Measurements from ENCODE around the gene NLE1.

DNA sequence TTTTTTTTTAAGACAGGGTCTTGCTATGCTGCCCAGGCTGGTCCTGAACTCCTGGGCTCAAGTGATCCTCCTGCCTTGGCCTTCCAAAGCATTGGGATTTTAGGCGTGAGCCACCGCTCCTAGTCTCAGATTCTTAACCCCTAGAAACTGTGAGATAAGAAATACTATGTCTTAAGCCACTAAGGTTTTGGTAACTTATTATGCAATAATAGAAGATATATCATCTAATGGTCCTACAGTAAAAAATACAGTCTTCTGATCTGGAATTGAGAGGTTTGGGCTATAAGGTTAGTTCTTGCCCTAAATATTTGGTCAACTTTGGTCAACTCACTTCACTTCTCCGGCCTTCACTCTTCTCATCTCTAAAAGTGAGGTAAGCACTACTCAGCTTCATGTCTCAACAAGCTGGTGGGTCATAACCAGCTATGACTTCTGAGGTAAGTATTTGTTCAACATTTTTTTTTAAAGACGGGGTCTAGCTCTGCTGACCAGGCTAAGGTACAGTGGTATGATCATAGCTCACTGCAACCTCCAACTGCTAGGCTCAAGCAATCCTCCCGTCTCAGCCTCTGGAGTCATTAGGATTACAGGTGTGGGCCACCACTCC is 37.2 kb downstream of the NLE1 start:
- TF ChIP-seq, protein P1, sequence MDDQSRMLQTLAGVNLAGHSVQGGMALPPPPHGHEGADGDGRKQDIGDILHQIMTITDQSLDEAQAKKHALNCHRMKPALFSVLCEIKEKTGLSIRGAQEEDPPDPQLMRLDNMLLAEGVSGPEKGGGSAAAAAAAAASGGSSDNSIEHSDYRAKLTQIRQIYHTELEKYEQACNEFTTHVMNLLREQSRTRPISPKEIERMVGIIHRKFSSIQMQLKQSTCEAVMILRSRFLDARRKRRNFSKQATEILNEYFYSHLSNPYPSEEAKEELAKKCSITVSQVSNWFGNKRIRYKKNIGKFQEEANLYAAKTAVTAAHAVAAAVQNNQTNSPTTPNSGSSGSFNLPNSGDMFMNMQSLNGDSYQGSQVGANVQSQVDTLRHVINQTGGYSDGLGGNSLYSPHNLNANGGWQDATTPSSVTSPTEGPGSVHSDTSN (IDR thresholded peaks at IDR 0.05): no peak
- TF ChIP-seq CTCF (IDR thresholded peaks at IDR 0.05): no peak

Measured in SK-N-SH (cell line).